NCI-H1930 (cell line): ENCODE measurements around the gene CAPN7.

Experiments used
- DNase-seq, 2 experiments: peaks; one replicate each; lab custom pipeline; 2025; lab: John Stamatoyannopoulos, UW

CAPN7 gene

GRCh38 chr3:15199493-15200105 is 6.4 kb upstream of the CAPN7 start:
- DNase-seq: no peak

GRCh38 chr3:15204005-15204404 is 2.0 kb upstream of the CAPN7 start:
- DNase-seq: no peak

- no peak for DNase-seq
Measured at GRCh38 chr3:15205482-15205933, 538 bp upstream of the CAPN7 start.

GRCh38 chr3:15206662-15207576 is 873 bp downstream of the CAPN7 start:
- DNase-seq: no peak

- DNase-seq: no peak
Measured at GRCh38 chr3:15207836-15208504, 1.9 kb downstream of the CAPN7 start.

GRCh38 chr3:15211937-15212336 is 5.9 kb downstream of the CAPN7 start:
- no peak for DNase-seq

GRCh38 chr3:15214758-15215157 is 8.7 kb downstream of the CAPN7 start:
- no peak for DNase-seq

- DNase-seq: no peak
Measured at GRCh38 chr3:15215996-15216395, 9.9 kb downstream of the CAPN7 start.

- no peak for DNase-seq
Measured at GRCh38 chr3:15216501-15216900, 10.5 kb downstream of the CAPN7 start.

GRCh38 chr3:15217011-15217671 is 11.1 kb downstream of the CAPN7 start:
- DNase-seq: no peak

- DNase-seq: no peak
Measured at GRCh38 chr3:15217841-15218267, 11.8 kb downstream of the CAPN7 start.

GRCh38 chr3:15218689-15219088 is 12.6 kb downstream of the CAPN7 start:
- no peak for DNase-seq

GRCh38 chr3:15220056-15220455 is 14.0 kb downstream of the CAPN7 start:
- DNase-seq: no peak

- no peak for DNase-seq
Measured at GRCh38 chr3:15220661-15221060, 14.6 kb downstream of the CAPN7 start.

GRCh38 chr3:15221574-15222217 is 15.7 kb downstream of the CAPN7 start:
- no peak for DNase-seq

- no peak for DNase-seq
Measured at GRCh38 chr3:15223685-15224572, 17.9 kb downstream of the CAPN7 start.

GRCh38 chr3:15228147-15228546 is 22.1 kb downstream of the CAPN7 start:
- no peak for DNase-seq

GRCh38 chr3:15229262-15229661 is 23.2 kb downstream of the CAPN7 start:
- DNase-seq: no peak

GRCh38 chr3:15241341-15241740 is 35.3 kb downstream of the CAPN7 start:
- no peak for DNase-seq

GRCh38 chr3:15243822-15244482 is 37.9 kb downstream of the CAPN7 start:
- DNase-seq: no peak
